Measurements from ENCODE around the gene ATP6V1G1. TPM values are rescaled to one million over a fixed set of nuclear protein-coding genes. Genes with fewer than 3 reads are reported as not detected.
"Not testable (repeated sequence)": the region's sequence is repeated elsewhere in the genome, so short reads cannot be mapped to it uniquely, and the experiment has no call there.

The ATP6V1G1 gene
- total and polyA plus RNA-seq, 2 donors (not counting 1 experiment from before 2014, with no cell fraction given), result 86.8 to 150 TPM

DNA sequence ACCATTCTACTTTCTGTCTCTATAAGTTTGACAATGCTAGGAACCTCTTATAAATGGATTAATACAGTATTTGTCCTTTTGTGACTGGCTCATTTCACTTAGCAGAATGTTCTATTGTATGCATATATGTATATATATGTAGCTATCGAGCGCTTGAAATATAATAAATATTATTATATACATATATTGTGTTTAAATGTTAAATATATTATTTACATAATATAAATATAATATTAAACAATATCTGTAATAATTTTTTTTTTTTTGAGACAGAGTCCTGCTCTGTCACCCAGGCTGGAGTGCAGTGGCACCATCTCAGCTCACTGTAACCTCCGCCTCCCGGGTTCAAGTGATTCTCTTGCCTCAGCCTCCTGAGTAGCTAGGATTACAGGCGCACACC lies 9.4 kb upstream of the ATP6V1G1 start:
- H3K27ac ChIP-seq (ENCODE audit: low read length in 2 of 2); H3K4me3 Mint-ChIP-seq; H3K27me3 ChIP-seq (replicated peaks in 1 of 4; ENCODE audit: control extremely low read depth in 1 of 4, control insufficient read depth in 3 of 4, insufficient read depth in 4 of 4, low read length in 3 of 4); DNase-seq; H4K20me1 ChIP-seq (ENCODE audit: control insufficient read depth, insufficient read depth, low read length, poor library complexity, severe bottlenecking); H3K79me2 ChIP-seq (ENCODE audit: control insufficient read depth, insufficient read depth, low read length); H3K4me3 ChIP-seq (ENCODE audit: control extremely low read depth in 1 of 5, extremely low read depth in 1 of 5, insufficient read depth in 1 of 5, low read depth in 2 of 5, low read length in 4 of 5); H3K9ac ChIP-seq (ENCODE audit: low read length); H3K9me3 Mint-ChIP-seq (ENCODE audit: insufficient read depth); H3K36me3 ChIP-seq (replicated peaks in 1 of 2; ENCODE audit: control extremely low read depth in 1 of 2, control insufficient read depth in 1 of 2, extremely low read depth in 1 of 2, insufficient read depth in 2 of 2, low read length in 1 of 2); H3K9me3 ChIP-seq (ENCODE audit: control extremely low read depth in 1 of 3, control insufficient read depth in 2 of 3, insufficient read depth in 1 of 3, low read length in 2 of 3); H3K27ac Mint-ChIP-seq; ATAC-seq (ENCODE audit: low read depth); H2AFZ ChIP-seq (ENCODE audit: insufficient read depth, low read depth, low read length, poor library complexity, severe bottlenecking); H3K4me2 ChIP-seq (replicated peaks; ENCODE audit: low read depth, low read length, poor library complexity, severe bottlenecking); intact Hi-C loops (cut with micrococcal nuclease); H3K27me3 Mint-ChIP-seq: not testable (repeated sequence)
- 93% methylated on average over 3 of the region's 5 CpGs for WGBS (ENCODE audit: insufficient coverage)
- ChIA-PET CTCF (interaction anchor here (0.6 kb wide), 1 partner anchor 11 kb away, joined by 3 read pairs; no protein-coding TSS in a partner anchor), POLR2A (interaction anchor here (0.9 kb wide), 1 partner anchor 10 kb away, joined by 3 read pairs; the partner anchor contains the start of gene ATP6V1G1)
- H3K4me1 Mint-ChIP-seq, result peaks cover 16% of the 10 kb centered on the region
- H3K4me1 ChIP-seq (ENCODE audit: control insufficient read depth in 2 of 2, insufficient read depth in 2 of 2, low read length in 2 of 2), result peaks cover 16 to 20% of the 10 kb centered on the region in 2 donors

DNA sequence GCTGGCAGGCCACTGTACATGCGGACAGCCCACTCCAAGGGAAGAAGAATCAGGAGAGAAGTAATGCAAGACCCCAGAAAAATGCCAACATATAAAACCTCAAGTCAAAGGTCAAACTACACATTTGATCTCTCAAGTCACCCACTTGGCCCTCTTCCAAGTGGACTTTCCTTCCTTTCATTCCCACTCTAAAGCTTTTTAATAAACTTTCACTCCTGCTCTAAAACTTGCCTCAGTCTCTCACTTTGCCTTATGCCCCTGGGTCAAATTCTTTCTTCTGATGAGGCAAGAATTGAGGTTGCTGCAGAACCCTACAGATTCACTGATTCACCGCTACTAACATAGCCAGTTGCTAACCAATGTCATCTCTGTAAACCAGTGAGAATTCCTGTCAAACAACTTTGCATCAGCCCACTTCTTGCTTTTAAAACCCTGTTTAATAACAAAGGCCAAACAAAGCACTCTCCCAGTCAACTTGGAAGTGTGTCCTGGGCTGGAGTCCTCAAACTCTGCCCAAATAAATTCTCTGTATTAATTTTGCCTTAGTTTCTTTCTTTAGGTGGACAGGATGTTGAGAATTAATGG lies 6.9 kb upstream of the ATP6V1G1 start:
- no peak overlapping the region for H3K27ac ChIP-seq (ENCODE audit: low read length in 2 of 2)
- intact Hi-C loops (cut with micrococcal nuclease), result no loop called here
- no peak for DNase-seq
- no peak overlapping the region for H3K4me3 ChIP-seq (ENCODE audit: control extremely low read depth in 1 of 5, extremely low read depth in 1 of 5, insufficient read depth in 1 of 5, low read depth in 2 of 5, low read length in 4 of 5)
- no peak overlapping the region for H3K9ac ChIP-seq (ENCODE audit: low read length)
- Mint-ChIP-seq H3K9me3 (ENCODE audit: insufficient read depth) (no peaks in the 10 kb centered on the region), H3K4me1 (peaks cover 4% of the 10 kb centered on the region), H3K4me3 (no peak overlapping the region), H3K27me3 (no peaks in the 10 kb centered on the region), H3K27ac (no peak overlapping the region)
- no peak for ATAC-seq (ENCODE audit: low read depth)
- peaks cover 5% of the 10 kb centered on the region in 2 donors for H3K4me1 ChIP-seq (ENCODE audit: control insufficient read depth in 2 of 2, insufficient read depth in 2 of 2, low read length in 2 of 2)
- no peaks in the 10 kb centered on the region for H3K9me3 ChIP-seq (ENCODE audit: control extremely low read depth in 1 of 3, control insufficient read depth in 2 of 3, insufficient read depth in 1 of 3, low read length in 2 of 3)
- H4K20me1 ChIP-seq (ENCODE audit: control insufficient read depth, insufficient read depth, low read length, poor library complexity, severe bottlenecking), result no peaks in the 10 kb centered on the region
- no peaks in the 10 kb centered on the region for H3K79me2 ChIP-seq (ENCODE audit: control insufficient read depth, insufficient read depth, low read length)
- H3K36me3 ChIP-seq (replicated peaks in 1 of 2; ENCODE audit: control extremely low read depth in 1 of 2, control insufficient read depth in 1 of 2, extremely low read depth in 1 of 2, insufficient read depth in 2 of 2, low read length in 1 of 2), result no peaks in the 10 kb centered on the region
- no peak overlapping the region for H2AFZ ChIP-seq (ENCODE audit: insufficient read depth, low read depth, low read length, poor library complexity, severe bottlenecking)
- no peaks in the 10 kb centered on the region for H3K27me3 ChIP-seq (replicated peaks in 1 of 4; ENCODE audit: control extremely low read depth in 1 of 4, control insufficient read depth in 3 of 4, insufficient read depth in 4 of 4, low read length in 3 of 4)
- ChIA-PET CTCF (interaction anchor here (0.7 to 1.6 kb wide), 2 partner anchors 42 to 73 kb away, joined by 3 read pairs; no protein-coding TSS in a partner anchor), POLR2A (no interaction called here)
- no peak for TF ChIP-seq EZH2 (IDR thresholded peaks at IDR 0.05; ENCODE audit: borderline replicate concordance, insufficient read depth, low read depth, low read length, poor library complexity, severe bottlenecking)
- TF ChIP-seq, protein P1, sequence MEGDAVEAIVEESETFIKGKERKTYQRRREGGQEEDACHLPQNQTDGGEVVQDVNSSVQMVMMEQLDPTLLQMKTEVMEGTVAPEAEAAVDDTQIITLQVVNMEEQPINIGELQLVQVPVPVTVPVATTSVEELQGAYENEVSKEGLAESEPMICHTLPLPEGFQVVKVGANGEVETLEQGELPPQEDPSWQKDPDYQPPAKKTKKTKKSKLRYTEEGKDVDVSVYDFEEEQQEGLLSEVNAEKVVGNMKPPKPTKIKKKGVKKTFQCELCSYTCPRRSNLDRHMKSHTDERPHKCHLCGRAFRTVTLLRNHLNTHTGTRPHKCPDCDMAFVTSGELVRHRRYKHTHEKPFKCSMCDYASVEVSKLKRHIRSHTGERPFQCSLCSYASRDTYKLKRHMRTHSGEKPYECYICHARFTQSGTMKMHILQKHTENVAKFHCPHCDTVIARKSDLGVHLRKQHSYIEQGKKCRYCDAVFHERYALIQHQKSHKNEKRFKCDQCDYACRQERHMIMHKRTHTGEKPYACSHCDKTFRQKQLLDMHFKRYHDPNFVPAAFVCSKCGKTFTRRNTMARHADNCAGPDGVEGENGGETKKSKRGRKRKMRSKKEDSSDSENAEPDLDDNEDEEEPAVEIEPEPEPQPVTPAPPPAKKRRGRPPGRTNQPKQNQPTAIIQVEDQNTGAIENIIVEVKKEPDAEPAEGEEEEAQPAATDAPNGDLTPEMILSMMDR (IDR thresholded peaks at IDR 0.05), result no peak
- H3K4me2 ChIP-seq (replicated peaks; ENCODE audit: low read depth, low read length, poor library complexity, severe bottlenecking), result no peak overlapping the region
- WGBS (ENCODE audit: insufficient coverage), result 100% methylated on average over 2 of the region's 2 CpGs

Data from B cell (primary cell).